Stomach (tissue), 9 donors: Measurements from ENCODE around the gene NDC80. TPM values are rescaled to one million over a fixed set of nuclear protein-coding genes. Genes with fewer than 3 reads are reported as not detected.
A peak's percentile ranks its signal among the peaks of the same experiment; 100 is the strongest.

Experiments
- DNase-seq, 2 donors: peaks; one replicate each; pipeline versions ENCODE4 v3.0.0 to v3.0.0-alpha.2; 2013 to 2019
- H3K27ac ChIP-seq, 5 donors: fragments of 200-600 bp in 4 of 5; sonication (generic) in 4 of 5; one replicate each; pipeline ENCODE4 v1.5.1; 2013 to 2019; ENCODE audit warnings: mild to moderate bottlenecking in 1 of 5, moderate library complexity in 1 of 5
- H3K27me3 ChIP-seq, 3 donors: fragments of 200-600 bp; sonication (generic); one replicate each; pipeline ENCODE4 v1.5.1; 2017 to 2019; ENCODE audit warnings: mixed run types in 1 of 3
- H3K36me3 ChIP-seq, 4 donors: fragments of 200-600 bp; sonication (generic); 1 replicate in 3 of 4; 2 replicates in 1 of 4; pipeline ENCODE4 v1.5.1; 2016 to 2019
- H3K4me1 ChIP-seq, 4 donors: fragments of 200-600 bp; sonication (generic); one replicate each; pipeline ENCODE4 v1.5.1; 2016 to 2019
- H3K4me3 ChIP-seq, 4 donors: fragments of 200-600 bp; sonication (generic) in 3 of 4; one replicate each; pipeline ENCODE4 v1.5.1; 2016 to 2019; ENCODE audit warnings: mild to moderate bottlenecking in 1 of 4
- H3K9me3 ChIP-seq, 4 donors: fragments of 200-600 bp; sonication (generic); one replicate each; pipeline ENCODE4 v1.5.1; 2016 to 2019
- EP300 ChIP-seq: sonication (generic); formaldehyde crosslinking; IDR thresholded peaks from one replicate; pipeline ENCODE4 v1.6.1; 2017; ENCODE audit warnings: antibody characterized with exemption
- POLR2A ChIP-seq, 4 donors: fragments of 450-650 bp; IDR thresholded peaks; one replicate each; pipeline ENCODE4 v1.6.1; 2016; ENCODE audit warnings: antibody characterized with exemption in 4 of 4, control low read depth in 2 of 4, mild to moderate bottlenecking in 1 of 4, moderate library complexity in 1 of 4
- POLR2AphosphoS5 ChIP-seq, 3 donors: sonication (generic); formaldehyde crosslinking; IDR thresholded peaks; one replicate each; pipeline ENCODE4 v1.6.1; 2016; ENCODE audit warnings: antibody characterized with exemption in 3 of 3
- WGBS, 5 donors: extraction: QIAGEN DNeasy Blood & Tissue Kit in 3 of 5; methylation state at CpG; one replicate each; pipeline versions ENCODE4 v1.1.5 to v1.1.7; 2013 to 2018; 5-methylcytosine and 5-hydroxymethylcytosine counted together
- intact Hi-C: fragments of 100-400 bp; cut with DNase I; formaldehyde crosslinking; loops from one replicate; pipeline ENCODE4 v1.15.1; 2023; ENCODE audit warnings: low total_unique reads
- polyA plus RNA-seq, 3 donors: library from polyadenylated mRNA; stranded (reverse); fragments of 200-250 nt; gene quantifications; one replicate each; pipeline ENCODE4 v1.2.3, GENCODE V29; 2013
- total RNA-seq, 5 donors: library from RNA; depleted of rRNA; stranded (reverse); fragments of >200 nt; gene quantifications; one replicate each; pipeline versions ENCODE4 v1.1.0 to v1.2.3, GENCODE V29; 2014 to 2016
- TF ChIP-seq, protein P1 (sequence below), 7 experiments: fragments of 450-650 bp in 4 of 7; fragments of 200-600 bp in 3 of 7; sonication (generic) in 3 of 7; IDR thresholded peaks; one replicate each; pipeline ENCODE4 v1.5.1; 2016 to 2019; ENCODE audit warnings: antibody characterized with exemption in 7 of 7, control low read depth in 2 of 7, mild to moderate bottlenecking in 1 of 7
- donor health status: healthy with polysubstance abuse.
- donor health status: Bipolar disorder and iron deficiency.
- donor health status: healthy.

NDC80 gene
- total and polyA plus RNA-seq, 8 donors, result 1.4 to 25.7 (median 3.3) TPM

- Histone ChIP-seq H3K4me3 (no peak overlapping the region), H3K27me3 (no peaks in the 10 kb centered on the region), H3K36me3 (peaks cover 0 to 62% (median 39%) of the 10 kb centered on the region in 4 donors), H3K9me3 (no peaks in the 10 kb centered on the region), H3K4me1 (peaks cover 0 to 7% (median 0%) of the 10 kb centered on the region in 4 donors), H3K27ac (no peak overlapping the region)
- WGBS, 5 donors, result 46 to 60% (median 51%) methylated on average over 4 of the region's 4 CpGs
- TF ChIP-seq POLR2A (IDR thresholded peaks at IDR 0.05) (no peak), POLR2AphosphoS5 (IDR thresholded peaks at IDR 0.05) (no peak), EP300 (no peak)
- TF ChIP-seq, protein P1, sequence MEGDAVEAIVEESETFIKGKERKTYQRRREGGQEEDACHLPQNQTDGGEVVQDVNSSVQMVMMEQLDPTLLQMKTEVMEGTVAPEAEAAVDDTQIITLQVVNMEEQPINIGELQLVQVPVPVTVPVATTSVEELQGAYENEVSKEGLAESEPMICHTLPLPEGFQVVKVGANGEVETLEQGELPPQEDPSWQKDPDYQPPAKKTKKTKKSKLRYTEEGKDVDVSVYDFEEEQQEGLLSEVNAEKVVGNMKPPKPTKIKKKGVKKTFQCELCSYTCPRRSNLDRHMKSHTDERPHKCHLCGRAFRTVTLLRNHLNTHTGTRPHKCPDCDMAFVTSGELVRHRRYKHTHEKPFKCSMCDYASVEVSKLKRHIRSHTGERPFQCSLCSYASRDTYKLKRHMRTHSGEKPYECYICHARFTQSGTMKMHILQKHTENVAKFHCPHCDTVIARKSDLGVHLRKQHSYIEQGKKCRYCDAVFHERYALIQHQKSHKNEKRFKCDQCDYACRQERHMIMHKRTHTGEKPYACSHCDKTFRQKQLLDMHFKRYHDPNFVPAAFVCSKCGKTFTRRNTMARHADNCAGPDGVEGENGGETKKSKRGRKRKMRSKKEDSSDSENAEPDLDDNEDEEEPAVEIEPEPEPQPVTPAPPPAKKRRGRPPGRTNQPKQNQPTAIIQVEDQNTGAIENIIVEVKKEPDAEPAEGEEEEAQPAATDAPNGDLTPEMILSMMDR (IDR thresholded peaks at IDR 0.05), result peak in 4 of 7 experiments; percentile 38 to 66 (median 40)
- DNase-seq, result peak in 1 of 2 donors; percentile 81
- intact Hi-C loops, result loop anchor here (10.0 kb wide), 1 partner anchor 963 kb away; no protein-coding TSS in a partner anchor
Observed at GRCh38 chr18:2547477-2548087, 23.8 kb upstream of the NDC80 start.

- 86 to 96% (median 94%) methylated on average over 2 of the region's 2 CpGs for WGBS, 5 donors
- no peak for TF ChIP-seq EP300
- TF ChIP-seq POLR2A (IDR thresholded peaks at IDR 0.05), result no peak
- TF ChIP-seq, protein P1 (IDR thresholded peaks at IDR 0.05), result no peak
- no peak for TF ChIP-seq POLR2AphosphoS5 (IDR thresholded peaks at IDR 0.05)
- Histone ChIP-seq H3K9me3 (no peaks in the 10 kb centered on the region), H3K27ac (no peak overlapping the region), H3K27me3 (no peaks in the 10 kb centered on the region), H3K4me3 (no peak overlapping the region), H3K36me3 (peaks cover 0 to 57% (median 42%) of the 10 kb centered on the region in 4 donors), H3K4me1 (peaks cover 0 to 7% (median 0%) of the 10 kb centered on the region in 4 donors)
- DNase-seq, result no peak
- intact Hi-C loops, result loop anchor here (10.0 kb wide), 1 partner anchor 965 kb away; no protein-coding TSS in a partner anchor
Observed at GRCh38 chr18:2549462-2549861, 21.9 kb upstream of the NDC80 start.

- 77 to 98% (median 89%) methylated on average over 3 of the region's 3 CpGs for WGBS, 5 donors
- Histone ChIP-seq H3K9me3 (no peaks in the 10 kb centered on the region), H3K27me3 (no peaks in the 10 kb centered on the region), H3K36me3 (peaks cover 0 to 64% (median 40%) of the 10 kb centered on the region in 4 donors), H3K4me3 (no peak overlapping the region), H3K27ac (no peak overlapping the region), H3K4me1 (peaks cover 0 to 7% (median 0%) of the 10 kb centered on the region in 4 donors)
- no peak for TF ChIP-seq POLR2A (IDR thresholded peaks at IDR 0.05)
- no peak for TF ChIP-seq EP300
- TF ChIP-seq, protein P1 (IDR thresholded peaks at IDR 0.05), result no peak
- no peak for TF ChIP-seq POLR2AphosphoS5 (IDR thresholded peaks at IDR 0.05)
- no peak for DNase-seq
- intact Hi-C loops, result no loop called here
Observed at GRCh38 chr18:2551425-2551824, 19.9 kb upstream of the NDC80 start.

GRCh38 chr18:2554696-2555095, 16.7 kb upstream of the NDC80 start:
- intact Hi-C loops, result no loop called here
- WGBS, 5 donors, result 83 to 89% (median 84%) methylated on average over 4 of the region's 4 CpGs
- H3K36me3 ChIP-seq, result peaks cover 0 to 46% (median 21%) of the 10 kb centered on the region in 4 donors
- H3K27ac ChIP-seq, result no peak overlapping the region
- no peak overlapping the region for H3K4me3 ChIP-seq
- no peaks in the 10 kb centered on the region for H3K4me1 ChIP-seq
- no peaks in the 10 kb centered on the region for H3K27me3 ChIP-seq
- no peak for DNase-seq
- no peaks in the 10 kb centered on the region for H3K9me3 ChIP-seq
- TF ChIP-seq POLR2A (IDR thresholded peaks at IDR 0.05) (no peak), EP300 (no peak), POLR2AphosphoS5 (IDR thresholded peaks at IDR 0.05) (no peak)
- TF ChIP-seq, protein P1 (IDR thresholded peaks at IDR 0.05), result no peak
